PFSK-1 (cell line): ENCODE results near the gene VSIG10L.

Source experiments
- POLR2AphosphoS5 ChIP-seq: IDR thresholded peaks from 2 replicates; pipeline ENCODE4 v1.6.1; 2012; ENCODE audit warnings: low read depth, mild to moderate bottlenecking, control low read depth, low read length, moderate library complexity
- SIN3A ChIP-seq: IDR thresholded peaks from 2 replicates; pipeline ENCODE4 v1.6.1; 2012; ENCODE audit warnings: mild to moderate bottlenecking, low read length, moderate library complexity, borderline replicate concordance; ENCODE audit not compliant: insufficient read depth

GRCh38 chr19:51372649-51373504, 30.9 kb upstream of the VSIG10L start, which contains the start of gene NKG7:
- TF ChIP-seq POLR2AphosphoS5 (no peak), SIN3A (no peak)
